ENCODE data around the gene SLC24A5.

- TF ChIP-seq, protein P1, sequence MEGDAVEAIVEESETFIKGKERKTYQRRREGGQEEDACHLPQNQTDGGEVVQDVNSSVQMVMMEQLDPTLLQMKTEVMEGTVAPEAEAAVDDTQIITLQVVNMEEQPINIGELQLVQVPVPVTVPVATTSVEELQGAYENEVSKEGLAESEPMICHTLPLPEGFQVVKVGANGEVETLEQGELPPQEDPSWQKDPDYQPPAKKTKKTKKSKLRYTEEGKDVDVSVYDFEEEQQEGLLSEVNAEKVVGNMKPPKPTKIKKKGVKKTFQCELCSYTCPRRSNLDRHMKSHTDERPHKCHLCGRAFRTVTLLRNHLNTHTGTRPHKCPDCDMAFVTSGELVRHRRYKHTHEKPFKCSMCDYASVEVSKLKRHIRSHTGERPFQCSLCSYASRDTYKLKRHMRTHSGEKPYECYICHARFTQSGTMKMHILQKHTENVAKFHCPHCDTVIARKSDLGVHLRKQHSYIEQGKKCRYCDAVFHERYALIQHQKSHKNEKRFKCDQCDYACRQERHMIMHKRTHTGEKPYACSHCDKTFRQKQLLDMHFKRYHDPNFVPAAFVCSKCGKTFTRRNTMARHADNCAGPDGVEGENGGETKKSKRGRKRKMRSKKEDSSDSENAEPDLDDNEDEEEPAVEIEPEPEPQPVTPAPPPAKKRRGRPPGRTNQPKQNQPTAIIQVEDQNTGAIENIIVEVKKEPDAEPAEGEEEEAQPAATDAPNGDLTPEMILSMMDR (IDR thresholded peaks at IDR 0.05; ENCODE audit: insufficient read depth, low read length), result no peak
- TF ChIP-seq, protein P2, sequence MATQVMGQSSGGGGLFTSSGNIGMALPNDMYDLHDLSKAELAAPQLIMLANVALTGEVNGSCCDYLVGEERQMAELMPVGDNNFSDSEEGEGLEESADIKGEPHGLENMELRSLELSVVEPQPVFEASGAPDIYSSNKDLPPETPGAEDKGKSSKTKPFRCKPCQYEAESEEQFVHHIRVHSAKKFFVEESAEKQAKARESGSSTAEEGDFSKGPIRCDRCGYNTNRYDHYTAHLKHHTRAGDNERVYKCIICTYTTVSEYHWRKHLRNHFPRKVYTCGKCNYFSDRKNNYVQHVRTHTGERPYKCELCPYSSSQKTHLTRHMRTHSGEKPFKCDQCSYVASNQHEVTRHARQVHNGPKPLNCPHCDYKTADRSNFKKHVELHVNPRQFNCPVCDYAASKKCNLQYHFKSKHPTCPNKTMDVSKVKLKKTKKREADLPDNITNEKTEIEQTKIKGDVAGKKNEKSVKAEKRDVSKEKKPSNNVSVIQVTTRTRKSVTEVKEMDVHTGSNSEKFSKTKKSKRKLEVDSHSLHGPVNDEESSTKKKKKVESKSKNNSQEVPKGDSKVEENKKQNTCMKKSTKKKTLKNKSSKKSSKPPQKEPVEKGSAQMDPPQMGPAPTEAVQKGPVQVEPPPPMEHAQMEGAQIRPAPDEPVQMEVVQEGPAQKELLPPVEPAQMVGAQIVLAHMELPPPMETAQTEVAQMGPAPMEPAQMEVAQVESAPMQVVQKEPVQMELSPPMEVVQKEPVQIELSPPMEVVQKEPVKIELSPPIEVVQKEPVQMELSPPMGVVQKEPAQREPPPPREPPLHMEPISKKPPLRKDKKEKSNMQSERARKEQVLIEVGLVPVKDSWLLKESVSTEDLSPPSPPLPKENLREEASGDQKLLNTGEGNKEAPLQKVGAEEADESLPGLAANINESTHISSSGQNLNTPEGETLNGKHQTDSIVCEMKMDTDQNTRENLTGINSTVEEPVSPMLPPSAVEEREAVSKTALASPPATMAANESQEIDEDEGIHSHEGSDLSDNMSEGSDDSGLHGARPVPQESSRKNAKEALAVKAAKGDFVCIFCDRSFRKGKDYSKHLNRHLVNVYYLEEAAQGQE (IDR thresholded peaks at IDR 0.05; ENCODE audit: insufficient replicate concordance, low read depth), result no peak
- TF ChIP-seq SPI1 (IDR thresholded peaks at IDR 0.05; ENCODE audit: borderline replicate concordance, low read depth) (no peak), GABPA (IDR thresholded peaks at IDR 0.05; ENCODE audit: low read depth) (no peak)
Measured at GRCh38 chr15:48145923-48146322, 25.1 kb downstream of the SLC24A5 start.

All from HL-60 (cell line).